GM18517 (cell line): ENCODE data around the gene RIN1.
"Not testable (repeated sequence)": the region's sequence is repeated elsewhere in the genome, so short reads cannot be mapped to it uniquely, and the experiment has no call there.

ENCODE experiments used
- ATAC-seq: cut with Tn5 transposase; IDR thresholded peaks from one replicate; pipeline ENCODE4 v1.9.1; 2021; ENCODE audit warnings: mild to moderate bottlenecking, moderate library complexity; ENCODE audit not compliant: unreplicated experiment

Gene RIN1

GRCh38 chr11:66336234-66337102 is at the start of gene RIN1:
TSS of gene RIN1 (minus strand) at chr11:66336434. CDS start at chr11:66336402, 32 bp downstream.
- peak; percentile 61 for ATAC-seq

- not testable (repeated sequence) for ATAC-seq
Measured at GRCh38 chr11:66384316-66384715, 48.1 kb upstream of the RIN1 start.

DNA sequence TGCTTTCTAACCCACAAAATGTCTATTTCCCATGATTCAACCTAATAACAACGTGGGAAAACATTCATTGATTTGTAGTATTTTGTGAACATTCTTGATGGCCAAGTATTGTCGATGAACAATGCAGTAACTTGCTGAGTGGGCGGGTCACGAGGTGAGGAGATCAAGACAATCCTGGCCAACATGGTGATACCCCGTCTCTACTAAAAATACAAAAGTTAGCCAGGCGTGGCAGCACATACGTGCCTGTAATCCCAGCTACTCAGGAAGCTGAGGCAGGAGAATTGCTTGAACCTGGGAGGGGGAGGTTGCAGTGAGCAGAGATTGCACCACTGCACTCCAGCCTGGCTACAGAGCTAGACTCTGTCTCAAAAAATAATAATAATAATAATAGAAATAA is 44.0 kb upstream of the RIN1 start:
- not testable (repeated sequence) for ATAC-seq

DNA sequence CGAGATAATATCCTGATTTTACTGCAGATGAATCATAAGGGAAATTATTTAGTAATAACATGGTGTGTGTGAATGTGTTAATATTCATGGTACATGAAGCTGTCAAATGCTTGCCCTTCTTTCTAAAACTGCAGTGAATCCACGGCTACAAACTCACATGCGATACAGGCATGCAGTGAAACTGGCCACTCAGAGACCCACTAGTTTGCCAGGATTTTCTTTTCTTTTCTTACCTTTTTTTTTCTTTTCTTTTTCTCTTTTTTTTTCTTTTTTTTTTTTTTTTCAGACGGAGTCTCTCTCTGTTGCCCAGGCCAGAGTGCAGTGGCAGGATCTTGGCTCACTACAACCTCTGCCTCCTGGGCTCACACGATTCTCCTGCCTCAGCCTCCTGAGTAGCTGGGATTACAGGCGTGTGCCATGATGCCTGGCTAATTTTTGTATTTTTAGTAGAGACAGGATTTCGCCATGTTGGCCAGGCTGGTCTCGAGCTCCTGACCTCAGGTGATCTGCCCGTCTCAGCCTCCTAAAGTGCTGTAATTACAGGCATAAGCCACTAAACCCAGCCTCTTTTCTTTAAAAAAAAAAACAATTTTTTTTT is 37.6 kb upstream of the RIN1 start:
- not testable (repeated sequence) for ATAC-seq

- ATAC-seq: no peak
Measured at GRCh38 chr11:66373265-66373664, 37.0 kb upstream of the RIN1 start.

DNA sequence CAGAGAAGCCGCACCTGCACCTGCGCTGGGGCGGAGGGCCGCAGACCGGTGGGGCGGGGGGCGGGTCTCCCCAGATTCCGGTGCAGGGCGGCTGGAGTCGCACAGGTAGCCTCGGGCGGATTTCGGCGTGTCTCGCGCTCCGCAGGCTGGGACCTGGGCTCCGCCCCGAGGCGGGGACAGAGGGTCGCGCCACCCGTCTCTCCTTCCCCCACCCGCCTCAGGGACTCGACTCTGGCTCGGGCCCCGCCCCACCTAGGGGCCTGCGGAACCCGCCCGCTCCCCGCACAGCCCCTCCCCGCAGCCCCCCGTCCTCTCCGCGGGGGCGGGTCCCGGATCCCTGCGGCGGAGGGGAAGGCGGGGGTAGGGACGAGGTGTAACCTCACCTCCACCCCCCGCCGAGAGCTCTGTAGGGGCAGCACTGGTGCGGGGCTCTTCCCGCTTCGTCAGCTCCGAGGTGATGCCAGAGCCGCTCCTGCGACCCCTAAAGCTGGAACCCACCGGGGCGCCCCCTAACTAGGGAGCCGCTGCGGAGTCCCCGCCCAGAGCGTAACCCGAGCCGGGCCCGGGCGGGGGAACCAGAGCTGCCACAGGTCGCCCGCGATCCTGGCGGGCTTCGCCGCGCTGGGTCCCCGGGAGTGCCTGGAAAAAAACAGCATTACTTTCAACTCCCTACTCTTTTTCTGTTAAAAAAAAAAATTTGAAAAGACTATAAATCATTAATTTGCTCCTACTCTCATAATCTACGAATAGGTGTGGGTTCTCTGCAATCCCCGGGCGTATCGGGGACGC is 35.6 kb upstream of the RIN1 start, which contains the start of gene SLC29A2:
Gene SLC29A2 (minus strand): TSS at position 134 of the 789 bp plus-strand sequence. CDS start 169 bp downstream, outside the sequence.
- ATAC-seq: peak; percentile 63

DNA sequence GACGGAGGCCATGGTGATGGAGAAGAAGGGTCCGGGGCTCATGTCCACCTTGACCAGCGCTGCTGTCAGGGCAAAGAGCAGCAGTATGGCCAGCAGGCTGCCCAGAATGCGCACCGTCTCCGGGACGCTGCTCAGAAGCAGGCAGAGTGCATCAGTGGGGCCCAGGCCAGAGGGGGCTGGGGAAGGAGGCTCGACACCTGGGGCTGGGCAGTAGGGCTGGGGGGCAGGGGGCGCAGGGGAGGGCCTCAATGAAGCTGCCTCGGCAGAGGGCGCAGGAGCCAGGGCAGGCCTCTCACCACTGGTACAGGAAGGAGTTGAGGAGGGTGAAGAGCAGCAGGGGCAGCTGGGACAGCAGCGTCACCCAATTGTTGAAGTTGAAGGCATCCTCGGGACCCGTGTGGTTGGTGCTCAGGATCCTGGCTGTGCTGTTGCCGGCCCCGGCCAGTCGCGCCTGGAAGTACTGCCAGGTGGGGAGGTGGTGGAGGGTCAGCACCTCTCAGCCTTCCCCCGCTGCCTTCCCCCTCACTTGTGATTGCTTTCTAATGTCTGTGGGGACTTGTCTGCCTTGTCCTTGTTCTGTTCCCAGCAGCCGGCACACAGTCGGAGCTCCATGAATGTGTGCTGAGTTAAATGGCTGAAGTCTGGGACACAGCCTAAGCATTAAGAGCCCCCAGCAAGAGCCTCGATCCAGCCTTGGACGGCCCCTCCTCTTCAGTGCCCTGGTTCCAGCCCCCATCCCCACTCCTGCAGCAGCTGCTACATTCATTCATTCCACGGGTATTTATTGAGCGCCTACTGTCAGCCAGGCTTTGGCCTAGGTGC is 33.0 kb upstream of the RIN1 start:
- no peak for ATAC-seq

- no peak for ATAC-seq
Measured at GRCh38 chr11:66368484-66368883, 32.2 kb upstream of the RIN1 start.

DNA sequence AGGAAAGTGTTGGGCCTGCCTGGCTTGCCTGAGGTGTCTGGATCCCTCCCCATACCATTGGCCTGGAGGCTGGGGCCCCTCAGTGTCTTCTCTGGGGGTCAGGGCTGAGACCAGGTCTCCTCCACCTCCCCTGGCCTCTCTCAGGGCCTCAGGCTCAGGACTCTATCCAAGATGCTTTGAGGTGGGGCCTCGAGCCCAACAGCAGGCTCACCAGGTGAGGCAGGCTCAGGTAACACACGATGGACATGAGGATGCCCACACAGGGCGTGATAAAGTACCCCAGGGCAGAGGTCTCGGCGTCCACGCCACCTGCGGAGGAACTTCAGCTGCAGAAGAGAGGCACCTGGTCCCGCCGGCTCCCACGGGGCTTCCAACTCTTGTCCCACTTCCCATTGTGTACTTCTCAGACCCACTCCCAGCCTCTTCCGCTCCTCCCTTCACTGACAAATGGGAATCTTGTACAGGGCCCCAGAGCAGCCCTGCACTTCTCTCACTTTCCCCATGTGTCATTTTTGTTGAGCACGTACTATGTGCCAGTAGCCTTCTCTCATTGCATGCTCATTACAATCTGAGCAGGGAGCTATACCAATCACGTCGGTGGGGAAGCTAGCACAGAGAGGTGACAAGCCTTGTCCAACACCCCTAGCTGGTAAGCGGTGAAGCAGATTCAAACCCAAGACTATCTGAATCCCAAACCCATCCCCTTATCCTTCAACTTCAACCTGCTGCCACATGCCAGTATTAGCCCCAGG is 31.5 kb upstream of the RIN1 start:
- ATAC-seq: no peak

DNA sequence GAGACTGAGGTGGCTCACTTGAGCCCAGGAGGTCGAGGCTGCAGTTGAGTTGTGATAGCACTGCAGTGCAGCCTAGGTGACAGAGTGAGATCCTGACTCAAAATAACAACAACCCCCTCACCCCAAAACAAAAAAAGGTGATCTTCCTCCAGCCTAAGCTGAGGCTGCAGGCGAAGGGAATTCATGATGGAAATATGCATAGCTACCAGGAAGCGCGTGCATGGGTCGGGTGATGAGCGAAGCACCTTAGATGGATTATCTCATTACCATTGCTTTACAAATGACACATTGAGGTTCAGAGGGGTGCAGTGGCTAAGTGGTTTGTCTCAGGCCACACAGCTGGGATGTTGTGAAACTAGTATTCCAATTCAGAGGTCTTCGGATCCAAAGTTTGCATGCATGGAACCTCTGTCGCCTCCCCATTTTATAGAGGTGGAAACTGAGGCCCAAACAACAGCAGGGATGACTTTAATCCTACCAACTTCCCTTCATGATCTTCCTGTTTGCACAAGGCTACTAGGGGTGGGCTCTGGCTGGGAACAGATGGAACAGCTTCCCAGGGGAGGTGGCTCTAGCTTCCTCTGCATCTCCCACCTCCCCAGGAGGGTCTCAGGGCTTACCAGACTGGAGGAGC is 30.7 kb upstream of the RIN1 start:
- ATAC-seq: no peak

DNA sequence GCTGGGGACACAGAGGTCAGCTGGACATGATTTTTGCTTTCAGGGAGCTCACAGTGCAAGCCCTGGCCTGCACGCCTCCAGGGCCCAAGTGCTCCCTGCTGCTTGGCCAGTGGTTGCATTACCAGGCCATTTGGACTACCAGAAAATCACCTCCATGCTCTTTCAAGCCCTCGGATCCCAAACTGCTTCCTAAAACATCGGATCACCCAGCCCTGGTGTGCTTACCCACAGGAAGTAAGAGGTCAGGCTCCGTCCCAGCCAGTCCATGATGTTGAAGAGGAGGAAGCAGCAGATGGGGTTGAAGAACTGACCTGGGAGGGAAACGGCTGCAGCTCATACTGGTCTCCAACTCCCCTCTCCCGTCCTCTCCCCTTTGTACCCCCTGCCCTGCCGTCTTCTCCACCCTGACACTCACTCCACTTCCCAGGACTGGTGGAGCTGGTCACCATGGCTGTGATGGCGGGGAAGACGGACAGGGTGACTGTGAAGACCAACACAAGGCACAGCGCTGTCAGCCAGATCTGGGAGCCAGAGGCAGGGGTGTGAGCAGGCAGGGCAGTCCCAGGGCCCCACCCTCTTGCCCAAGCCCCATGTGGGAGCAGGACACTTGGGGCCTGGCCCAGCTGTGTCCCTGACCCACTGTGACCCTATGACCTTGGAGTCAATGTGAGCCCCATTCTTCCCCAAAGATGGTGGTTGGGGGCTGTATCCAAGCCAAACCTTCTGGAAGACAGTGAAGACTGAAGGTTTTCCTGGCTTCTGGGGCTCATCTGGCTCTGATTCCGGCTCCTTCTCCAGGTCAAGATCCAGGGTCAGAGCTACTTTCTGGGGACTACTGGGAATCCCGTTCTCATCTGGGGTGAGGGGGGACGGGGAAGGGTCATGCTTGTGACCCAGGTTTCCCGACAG is 29.7 kb upstream of the RIN1 start:
- no peak for ATAC-seq

- ATAC-seq: no peak
Measured at GRCh38 chr11:66365166-66365565, 28.9 kb upstream of the RIN1 start.

DNA sequence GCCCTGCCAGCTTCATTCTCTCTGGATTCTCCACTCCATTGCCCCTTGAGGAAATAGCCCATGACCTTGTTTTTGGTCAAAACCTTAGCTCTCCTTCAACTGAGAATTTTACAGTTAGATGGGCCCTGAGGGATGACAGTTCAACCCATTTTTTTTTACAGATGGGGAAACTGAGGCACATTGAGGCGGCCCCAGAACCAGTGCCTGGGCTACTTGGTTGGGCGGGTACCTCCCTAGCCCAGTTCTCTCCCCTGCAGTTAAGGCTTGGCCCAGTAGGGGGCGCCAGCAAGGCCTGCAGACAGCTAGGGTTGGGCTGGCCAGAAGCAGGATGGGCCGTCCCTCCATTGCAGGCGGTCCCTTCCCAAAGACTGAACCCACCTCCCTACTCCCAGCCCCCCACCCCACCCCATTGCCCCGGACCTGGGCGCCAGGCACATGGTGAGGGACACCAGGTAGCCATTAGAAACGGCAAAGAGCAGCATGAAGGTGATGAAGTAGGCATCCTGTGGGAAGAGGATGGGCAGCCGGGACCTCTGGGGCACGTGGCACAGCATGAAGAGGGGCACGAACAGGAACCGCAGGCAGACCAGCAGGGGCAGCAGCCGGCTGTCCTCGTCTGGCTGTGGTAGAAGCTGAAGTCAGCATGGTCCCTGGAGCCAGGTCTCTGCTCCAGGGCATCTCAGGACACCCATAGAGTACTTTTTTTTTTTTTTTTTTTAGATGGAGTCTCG is 27.7 kb upstream of the RIN1 start:
- ATAC-seq: no peak

GRCh38 chr11:66363187-66363601 is 27.0 kb upstream of the RIN1 start:
- no peak for ATAC-seq

- no peak for ATAC-seq
Measured at GRCh38 chr11:66362481-66363147, 26.4 kb upstream of the RIN1 start.

DNA sequence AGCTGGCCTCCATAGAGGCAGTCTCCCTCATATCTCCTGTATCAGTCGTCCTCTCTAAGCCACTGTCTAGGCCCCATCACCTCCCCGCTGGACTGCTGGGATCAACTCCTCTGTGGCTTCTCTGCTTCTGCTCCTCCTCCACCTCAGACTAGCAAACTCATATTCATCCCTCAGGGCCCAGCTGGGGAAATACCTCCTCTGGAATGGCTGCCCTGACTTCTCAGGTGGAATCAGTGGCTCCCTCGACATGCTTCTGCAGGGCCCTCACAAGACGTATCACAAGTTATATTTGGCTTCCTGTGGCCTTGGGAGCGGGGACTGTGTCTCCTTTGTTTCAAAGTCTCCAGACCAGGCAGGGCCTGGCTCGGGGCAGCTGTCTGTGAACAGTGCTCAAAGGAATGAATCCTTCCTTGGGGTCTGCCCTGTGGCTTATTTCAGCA is 25.3 kb upstream of the RIN1 start:
- no peak for ATAC-seq
